Hepatocyte (in vitro differentiated cells): ENCODE data around the gene CRADD. TPM values are rescaled to one million over a fixed set of nuclear protein-coding genes. Genes with fewer than 3 reads are reported as not detected.

ENCODE experiments used
- DNase-seq: peaks from one replicate; pipeline ENCODE4 v3.0.0-alpha.2; 2016; ENCODE audit warnings: low spot score
- H2AFZ ChIP-seq: fragments of 200-600 bp; sonication (generic); 2 replicates; pipeline ENCODE4 v1.6.0; 2016; ENCODE audit warnings: antibody characterized with exemption, mild to moderate bottlenecking
- H3K27ac ChIP-seq: fragments of 200-600 bp; sonication (generic); 2 replicates; pipeline ENCODE4 v1.5.1; 2016; ENCODE audit warnings: mild to moderate bottlenecking
- H3K27me3 ChIP-seq: fragments of 200-600 bp; sonication (generic); 2 replicates; pipeline ENCODE4 v1.6.1; 2016
- H3K36me3 ChIP-seq: fragments of 200-600 bp; sonication (generic); replicated peaks from 2 replicates; pipeline ENCODE4 v1.5.1; 2016; ENCODE audit warnings: low read depth; ENCODE audit not compliant: insufficient read depth
- H3K4me1 ChIP-seq: fragments of 200-600 bp; sonication (generic); 2 replicates; pipeline ENCODE4 v1.5.1; 2016; ENCODE audit warnings: mild to moderate bottlenecking, moderate library complexity; ENCODE audit not compliant: insufficient read depth
- H3K4me2 ChIP-seq: fragments of 200-600 bp; sonication (generic); 2 replicates; pipeline ENCODE4 v1.6.0; 2016
- H3K4me3 ChIP-seq: fragments of 200-600 bp; sonication (generic); 2 replicates; pipeline ENCODE4 v1.5.1; 2016; ENCODE audit warnings: mild to moderate bottlenecking
- H3K79me2 ChIP-seq: fragments of 200-600 bp; sonication (generic); 2 replicates; pipeline ENCODE4 v1.6.0; 2017; ENCODE audit warnings: mild to moderate bottlenecking
- H3K9me2 ChIP-seq: fragments of 200-600 bp; sonication (generic); replicated peaks from 2 replicates; pipeline ENCODE4 v1.6.0; 2017; ENCODE audit warnings: mild to moderate bottlenecking; ENCODE audit not compliant: insufficient read depth
- H3K9me3 ChIP-seq: fragments of 200-600 bp; sonication (generic); 2 replicates; pipeline ENCODE4 v1.5.1; 2016; ENCODE audit warnings: low read depth, mild to moderate bottlenecking
- H4K20me1 ChIP-seq: fragments of 200-600 bp; sonication (generic); 2 replicates; pipeline ENCODE4 v1.6.0; 2016; ENCODE audit warnings: mild to moderate bottlenecking; ENCODE audit not compliant: insufficient read depth, poor library complexity, severe bottlenecking
- EZH2 ChIP-seq: fragments of 200-600 bp; sonication (generic); IDR thresholded peaks from 2 replicates; pipeline ENCODE4 v1.6.1; 2016; ENCODE audit warnings: antibody characterized with exemption, mild to moderate bottlenecking, borderline replicate concordance
- EZH2phosphoT487 ChIP-seq: fragments of 200-600 bp; sonication (generic); IDR thresholded peaks from one replicate; pipeline ENCODE4 v1.6.1; 2018; ENCODE audit warnings: antibody characterized with exemption, mild to moderate bottlenecking, low read depth, moderate library complexity; ENCODE audit not compliant: unreplicated experiment, severe bottlenecking
- WGBS: methylation state at CpG from one replicate; pipeline ENCODE4 v1.1.6; 2016; ENCODE audit warnings: low lambda C conversion rate; ENCODE audit errors: missing lambda C conversion rate; 5-methylcytosine and 5-hydroxymethylcytosine counted together
- polyA plus RNA-seq: library from polyadenylated mRNA; unstranded; fragments of >200 nt; fragmentation: Nextera tagmentation; extraction: Ambion mirVana; gene quantifications from 2 replicates; pipeline ENCODE4 v1.2.1, GENCODE V29; 2016
- total RNA-seq: library from RNA; depleted of rRNA; stranded (reverse); fragments of >200 nt; gene quantifications from 2 replicates; pipeline ENCODE4 v1.2.3, GENCODE V29; 2014
- TF ChIP-seq, protein P1 (sequence below): fragments of 200-600 bp; sonication (generic); IDR thresholded peaks from 2 replicates; pipeline ENCODE4 v1.5.1; 2016; ENCODE audit warnings: antibody characterized with exemption, mild to moderate bottlenecking; ENCODE audit not compliant: poor library complexity

The CRADD gene
- total and polyA plus RNA-seq, 2 experiments from 2014 or later, result 19.5 to 27.3 TPM

DNA sequence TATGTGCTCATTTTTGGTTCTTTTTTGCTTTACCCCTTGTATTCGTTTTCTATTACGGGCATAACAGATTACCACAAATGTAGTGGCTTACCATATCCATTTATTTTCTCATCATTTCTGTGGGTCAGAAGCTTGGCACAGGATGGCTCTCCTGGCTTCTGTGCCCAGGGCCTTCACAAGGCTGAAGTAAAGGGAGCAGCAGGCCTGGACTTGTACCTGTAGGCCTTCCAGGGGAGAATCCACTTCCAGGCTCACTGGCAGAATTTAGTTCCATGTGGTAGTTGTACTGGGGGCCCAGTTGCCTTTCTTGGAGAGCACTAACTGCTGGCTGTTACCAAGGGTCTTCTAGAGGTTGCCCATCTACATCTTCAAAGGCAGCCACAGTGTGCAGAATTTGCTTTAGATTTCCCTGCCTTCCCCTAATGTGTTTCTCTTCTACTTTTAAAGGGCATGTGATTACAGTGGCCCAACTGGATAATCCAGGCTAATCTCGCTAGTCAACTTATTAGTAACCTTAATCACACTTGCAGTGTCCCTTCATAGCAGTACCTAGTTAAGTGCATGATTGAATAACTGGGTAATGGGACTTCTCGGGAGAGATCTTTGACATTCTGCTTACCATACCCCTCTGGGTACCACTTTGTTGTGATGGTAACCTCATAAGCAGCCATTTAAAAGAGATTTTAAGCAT, 67.0 kb downstream of the CRADD start:
- WGBS, result 97% methylated on average over 4 of the region's 4 CpGs
- no peak overlapping the region for H3K27ac ChIP-seq

DNA sequence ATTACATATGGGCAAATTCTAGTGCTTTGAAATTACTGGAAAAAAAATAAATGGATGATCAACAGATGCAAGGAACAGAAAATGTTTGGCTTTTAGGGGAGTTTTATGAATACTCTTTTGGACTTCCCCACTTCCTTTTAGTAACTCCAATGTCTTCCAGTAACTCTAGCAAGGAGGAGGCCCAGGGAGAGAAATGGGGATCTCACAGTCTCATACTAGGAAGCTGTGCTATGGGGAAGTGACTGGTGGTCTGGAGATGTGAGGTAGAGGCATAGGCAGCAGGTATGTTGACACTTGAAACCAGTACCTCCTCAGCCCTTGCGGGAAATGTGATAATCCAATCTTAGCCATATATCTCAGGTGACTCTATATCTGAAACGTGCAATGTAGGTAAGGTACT, 68.1 kb downstream of the CRADD start:
- Histone ChIP-seq H3K4me2 (no peak overlapping the region), H3K79me2 (no peaks in the 10 kb centered on the region), H3K36me3 (no peaks in the 10 kb centered on the region), H3K9me3 (no peaks in the 10 kb centered on the region), H3K4me3 (no peak overlapping the region), H2AFZ (no peak overlapping the region), H4K20me1 (no peaks in the 10 kb centered on the region), H3K4me1 (peaks cover 17% of the 10 kb centered on the region), H3K27me3 (no peaks in the 10 kb centered on the region), H3K27ac (no peak overlapping the region), H3K9me2 (no peaks in the 10 kb centered on the region)
- 87% methylated on average over 2 of the region's 2 CpGs for WGBS
- DNase-seq, result no peak
- no peak for TF ChIP-seq EZH2

More for the DNA sequence above, 67.0 kb downstream of the CRADD start:
- Histone ChIP-seq H4K20me1 (no peaks in the 10 kb centered on the region), H3K27me3 (no peaks in the 10 kb centered on the region), H3K9me2 (no peaks in the 10 kb centered on the region), H3K36me3 (no peaks in the 10 kb centered on the region), H3K4me3 (no peak overlapping the region), H3K4me2 (no peak overlapping the region), H3K9me3 (no peaks in the 10 kb centered on the region), H3K79me2 (no peaks in the 10 kb centered on the region), H2AFZ (no peak overlapping the region), H3K4me1 (peaks cover 12% of the 10 kb centered on the region)
- no peak for DNase-seq
- TF ChIP-seq EZH2 (no peak), EZH2phosphoT487 (no peak)
- TF ChIP-seq, protein P1, sequence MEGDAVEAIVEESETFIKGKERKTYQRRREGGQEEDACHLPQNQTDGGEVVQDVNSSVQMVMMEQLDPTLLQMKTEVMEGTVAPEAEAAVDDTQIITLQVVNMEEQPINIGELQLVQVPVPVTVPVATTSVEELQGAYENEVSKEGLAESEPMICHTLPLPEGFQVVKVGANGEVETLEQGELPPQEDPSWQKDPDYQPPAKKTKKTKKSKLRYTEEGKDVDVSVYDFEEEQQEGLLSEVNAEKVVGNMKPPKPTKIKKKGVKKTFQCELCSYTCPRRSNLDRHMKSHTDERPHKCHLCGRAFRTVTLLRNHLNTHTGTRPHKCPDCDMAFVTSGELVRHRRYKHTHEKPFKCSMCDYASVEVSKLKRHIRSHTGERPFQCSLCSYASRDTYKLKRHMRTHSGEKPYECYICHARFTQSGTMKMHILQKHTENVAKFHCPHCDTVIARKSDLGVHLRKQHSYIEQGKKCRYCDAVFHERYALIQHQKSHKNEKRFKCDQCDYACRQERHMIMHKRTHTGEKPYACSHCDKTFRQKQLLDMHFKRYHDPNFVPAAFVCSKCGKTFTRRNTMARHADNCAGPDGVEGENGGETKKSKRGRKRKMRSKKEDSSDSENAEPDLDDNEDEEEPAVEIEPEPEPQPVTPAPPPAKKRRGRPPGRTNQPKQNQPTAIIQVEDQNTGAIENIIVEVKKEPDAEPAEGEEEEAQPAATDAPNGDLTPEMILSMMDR, result no peak

DNA sequence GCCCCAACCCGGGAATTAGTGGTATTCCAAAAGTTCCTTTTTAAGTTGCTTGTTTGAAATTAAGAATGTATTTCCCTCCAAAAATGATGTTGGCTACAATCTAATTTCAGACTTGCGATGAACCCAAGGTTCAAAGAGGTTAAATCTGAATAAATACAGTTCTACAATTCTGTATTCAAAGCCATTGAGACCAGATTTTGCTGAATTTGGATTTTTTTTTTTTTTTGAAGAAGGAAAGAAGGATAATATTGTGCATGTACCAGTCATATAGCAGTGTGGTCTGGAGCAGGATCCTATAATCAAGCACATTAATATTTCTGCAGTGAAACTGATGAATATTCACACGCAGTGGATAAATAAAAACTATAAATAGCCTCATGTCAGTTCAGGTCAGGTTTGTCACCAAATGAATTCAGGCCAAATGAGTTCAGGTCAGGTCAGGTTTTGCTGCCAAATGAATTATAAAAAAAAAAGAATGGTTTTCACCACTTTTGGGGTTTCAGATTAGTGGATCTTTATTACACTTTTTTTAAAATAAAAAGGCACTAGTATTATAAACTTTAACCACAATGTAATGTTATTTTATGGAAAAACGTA, 69.5 kb downstream of the CRADD start:
- no peaks in the 10 kb centered on the region for H3K36me3 ChIP-seq
- H3K9me2 ChIP-seq, result no peaks in the 10 kb centered on the region
- TF ChIP-seq, protein P1, result no peak
- TF ChIP-seq EZH2phosphoT487 (no peak), EZH2 (no peak)
- H4K20me1 ChIP-seq, result no peaks in the 10 kb centered on the region
- H3K27ac ChIP-seq, result no peak overlapping the region
- H3K4me3 ChIP-seq, result no peak overlapping the region
- no peaks in the 10 kb centered on the region for H3K79me2 ChIP-seq
- peaks cover 10% of the 10 kb centered on the region for H3K4me1 ChIP-seq
- 93% methylated on average over 4 of the region's 4 CpGs for WGBS
- no peak overlapping the region for H2AFZ ChIP-seq
- no peak for DNase-seq
- H3K27me3 ChIP-seq, result no peaks in the 10 kb centered on the region
- H3K9me3 ChIP-seq, result no peaks in the 10 kb centered on the region
- H3K4me2 ChIP-seq, result no peak overlapping the region

DNA sequence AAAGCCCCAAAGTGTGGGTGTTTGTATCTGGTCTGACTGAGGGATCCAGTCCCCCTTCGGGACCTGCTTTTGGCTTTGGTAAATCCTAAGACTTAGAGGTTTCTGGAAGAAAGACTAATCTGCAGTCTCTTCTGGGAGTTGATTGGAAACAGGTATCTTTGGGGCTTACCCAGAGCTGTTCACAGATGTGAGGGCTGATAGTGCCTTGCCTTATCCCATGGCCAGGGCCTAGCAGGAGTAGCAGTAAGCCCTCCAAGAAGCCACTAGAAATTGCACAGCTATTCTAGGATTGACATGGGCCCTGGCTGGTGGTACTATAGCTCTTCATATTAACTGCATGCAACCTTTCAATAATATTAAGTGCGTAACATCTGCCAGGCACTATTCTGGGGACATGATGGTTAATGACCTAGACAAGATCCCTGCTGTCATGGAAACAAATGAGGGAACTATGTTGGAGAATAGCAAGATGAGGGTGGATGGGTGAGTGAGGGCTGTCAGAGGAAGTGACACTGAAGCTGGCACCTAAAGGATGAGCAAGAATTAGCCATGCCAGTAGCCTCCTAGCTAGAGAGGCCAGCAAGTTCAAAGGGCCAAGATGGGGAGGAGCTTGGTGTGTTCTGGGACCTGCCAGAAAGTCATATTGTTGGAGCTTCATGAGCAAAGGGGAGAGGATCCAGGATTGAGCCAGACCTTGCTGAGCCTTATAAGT, 71.7 kb downstream of the CRADD start:
- Histone ChIP-seq H3K27me3 (no peaks in the 10 kb centered on the region), H3K9me2 (no peaks in the 10 kb centered on the region), H3K4me2 (no peak overlapping the region), H3K9me3 (no peaks in the 10 kb centered on the region), H3K36me3 (no peaks in the 10 kb centered on the region), H3K79me2 (no peaks in the 10 kb centered on the region), H4K20me1 (no peaks in the 10 kb centered on the region), H2AFZ (no peak overlapping the region), H3K27ac (no peak overlapping the region), H3K4me1 (peaks cover 9% of the 10 kb centered on the region), H3K4me3 (no peak overlapping the region)
- TF ChIP-seq EZH2 (no peak), EZH2phosphoT487 (no peak)
- TF ChIP-seq, protein P1, result no peak
- DNase-seq, result no peak
- 79% methylated on average over 2 of the region's 2 CpGs for WGBS
